Hematopoietic multipotent progenitor cell treated with erythropoietin and hydrocortisone succinate and interleukin-3 and kit ligand, for 6 days (in vitro differentiated cells): ENCODE data around the gene DNAJB6.

Source experiments
- DNase-seq: peaks from one replicate; pipeline ENCODE4 v3.0.0-alpha.2; 2015

Gene DNAJB6

GRCh38 chr7:157411580-157411979, 74.8 kb downstream of the DNAJB6 start:
- DNase-seq: peak; percentile 50

- DNase-seq: no peak
These were observed 75.2 kb downstream of the DNAJB6 start for GRCh38 chr7:157412021-157412443.

GRCh38 chr7:157412491-157413180, 75.8 kb downstream of the DNAJB6 start:
- DNase-seq: no peak

GRCh38 chr7:157413881-157414701, 77.3 kb downstream of the DNAJB6 start:
- DNase-seq: no peak

GRCh38 chr7:157414702-157415096, 77.9 kb downstream of the DNAJB6 start:
- no peak for DNase-seq

- no peak for DNase-seq
These were observed 78.7 kb downstream of the DNAJB6 start for GRCh38 chr7:157415486-157415885.

- no peak for DNase-seq
These were observed 79.2 kb downstream of the DNAJB6 start for GRCh38 chr7:157416011-157416410.

GRCh38 chr7:157418204-157419034, 81.6 kb downstream of the DNAJB6 start:
- peak; percentile 96 for DNase-seq

GRCh38 chr7:157419035-157419293, 82.2 kb downstream of the DNAJB6 start:
- DNase-seq: no peak

- DNase-seq: no peak
These were observed 85.5 kb downstream of the DNAJB6 start for GRCh38 chr7:157422279-157422678.

- no peak for DNase-seq
These were observed 86.5 kb downstream of the DNAJB6 start for GRCh38 chr7:157423348-157423747.

- no peak for DNase-seq
These were observed 87.2 kb downstream of the DNAJB6 start for GRCh38 chr7:157423886-157424565.

- no peak for DNase-seq
These were observed 88.4 kb downstream of the DNAJB6 start for GRCh38 chr7:157425137-157425731.

GRCh38 chr7:157425761-157426160, 89.0 kb downstream of the DNAJB6 start:
- no peak for DNase-seq

GRCh38 chr7:157426463-157427301, 89.9 kb downstream of the DNAJB6 start:
- DNase-seq: no peak

GRCh38 chr7:157427811-157428553, 91.2 kb downstream of the DNAJB6 start:
- DNase-seq: no peak

GRCh38 chr7:157428554-157428945, 91.7 kb downstream of the DNAJB6 start:
- no peak for DNase-seq

- DNase-seq: no peak
These were observed 92.3 kb downstream of the DNAJB6 start for GRCh38 chr7:157429001-157429679.

GRCh38 chr7:157429680-157430224, 92.9 kb downstream of the DNAJB6 start:
- no peak for DNase-seq

GRCh38 chr7:157430721-157431120, 93.9 kb downstream of the DNAJB6 start:
- no peak for DNase-seq
